ENCODE measurements around the gene UBR3. TPM values are rescaled to one million over a fixed set of nuclear protein-coding genes. Genes with fewer than 3 reads are reported as not detected.
A peak's percentile ranks its signal among the peaks of the same experiment; 100 is the strongest.
"Not testable (repeated sequence)": the region's sequence is repeated elsewhere in the genome, so short reads cannot be mapped to it uniquely, and the experiment has no call there.

Gene UBR3
- total RNA-seq, 6 experiments from 2014 or later = 30.1 to 46.3 (median 40.5) TPM

GRCh38 chr2:169887120-169887519 lies 59.9 kb downstream of the UBR3 start:
- Mint-ChIP-seq H3K4me1 (ENCODE audit: low read depth) (peaks cover 17% of the 10 kb centered on the region), H3K4me3 (no peak overlapping the region), H3K27ac (no peak overlapping the region), H3K36me3 (ENCODE audit: low read depth) (peaks cover 5% of the 10 kb centered on the region), H3K9me3 (no peaks in the 10 kb centered on the region), H3K27me3 (ENCODE audit: insufficient read depth) (no peaks in the 10 kb centered on the region)
- DNase-seq = no peak
- no peak for TF ChIP-seq CTCF (IDR thresholded peaks at IDR 0.05)

GRCh38 chr2:169891593-169892298 lies 64.5 kb downstream of the UBR3 start:
- no peaks in the 10 kb centered on the region for H3K36me3 Mint-ChIP-seq (ENCODE audit: low read depth)
- TF ChIP-seq CTCF (IDR thresholded peaks at IDR 0.05) = no peak
- H3K4me3 Mint-ChIP-seq = no peak overlapping the region
- no peaks in the 10 kb centered on the region for H3K27me3 Mint-ChIP-seq (ENCODE audit: insufficient read depth)
- H3K9me3 Mint-ChIP-seq = no peaks in the 10 kb centered on the region
- no peak for DNase-seq
- 0 out of 2 replicates have a peak overlapping the region, but pooled peaks have one; percentile 25 for H3K27ac Mint-ChIP-seq
- peaks cover 29% of the 10 kb centered on the region for H3K4me1 Mint-ChIP-seq (ENCODE audit: low read depth)

GRCh38 chr2:169892951-169893350 lies 65.7 kb downstream of the UBR3 start:
- Mint-ChIP-seq H3K27ac (no peak overlapping the region), H3K4me3 (no peak overlapping the region), H3K36me3 (ENCODE audit: low read depth) (no peaks in the 10 kb centered on the region), H3K27me3 (ENCODE audit: insufficient read depth) (no peaks in the 10 kb centered on the region), H3K4me1 (ENCODE audit: low read depth) (peaks cover 29% of the 10 kb centered on the region), H3K9me3 (no peaks in the 10 kb centered on the region)
- DNase-seq = no peak
- TF ChIP-seq CTCF (IDR thresholded peaks at IDR 0.05) = no peak

- H3K27ac Mint-ChIP-seq = peak overlapping the region; percentile 57
- H3K9me3 Mint-ChIP-seq = no peaks in the 10 kb centered on the region
- no peak overlapping the region for H3K4me3 Mint-ChIP-seq
- peaks cover 27% of the 10 kb centered on the region for H3K4me1 Mint-ChIP-seq (ENCODE audit: low read depth)
- no peak for TF ChIP-seq CTCF (IDR thresholded peaks at IDR 0.05)
- no peaks in the 10 kb centered on the region; the same call in 1 of the 2 replicates for H3K27me3 Mint-ChIP-seq (ENCODE audit: insufficient read depth)
- H3K36me3 Mint-ChIP-seq (ENCODE audit: low read depth) = no peaks in the 10 kb centered on the region
- no peak for DNase-seq
These were observed 68.2 kb downstream of the UBR3 start for GRCh38 chr2:169895294-169895985.

GRCh38 chr2:169897834-169898233 lies 70.6 kb downstream of the UBR3 start:
- DNase-seq = no peak
- Mint-ChIP-seq H3K27ac (no peak overlapping the region), H3K4me3 (no peak overlapping the region), H3K4me1 (ENCODE audit: low read depth) (peaks cover 11% of the 10 kb centered on the region), H3K9me3 (no peaks in the 10 kb centered on the region), H3K36me3 (ENCODE audit: low read depth) (no peaks in the 10 kb centered on the region), H3K27me3 (ENCODE audit: insufficient read depth) (no peaks in the 10 kb centered on the region; the same call in 1 of the 2 replicates)
- TF ChIP-seq CTCF (IDR thresholded peaks at IDR 0.05) = no peak

GRCh38 chr2:169900103-169900502 lies 72.8 kb downstream of the UBR3 start:
- H3K9me3 Mint-ChIP-seq; H3K27ac Mint-ChIP-seq; H3K4me3 Mint-ChIP-seq; H3K4me1 Mint-ChIP-seq (ENCODE audit: low read depth); DNase-seq; H3K27me3 Mint-ChIP-seq (ENCODE audit: insufficient read depth); H3K36me3 Mint-ChIP-seq (ENCODE audit: low read depth): not testable (repeated sequence)

Data from HFFc6 (cell line).